ENCODE results near the gene TSC1.

The TSC1 gene

GRCh38 chr9:132985071-132985350 is 40.6 kb upstream of the TSC1 start:
- Mint-ChIP-seq H3K27me3 (peaks cover 87% of the 10 kb centered on the region), H3K36me3 (ENCODE audit: insufficient read depth) (no peaks in the 10 kb centered on the region), H3K9me3 (no peaks in the 10 kb centered on the region), H3K4me1 (no peaks in the 10 kb centered on the region), H3K27ac (ENCODE audit: low read depth) (no peak overlapping the region), H3K4me3 (no peak overlapping the region)
- no peak for DNase-seq (ENCODE audit: low spot score in 2 of 2)
- ATAC-seq (replicated peaks; ENCODE audit: extremely low read depth, poor library complexity, severe bottlenecking) = no peak

- no peak for DNase-seq (ENCODE audit: low spot score in 2 of 2)
- H3K4me1 Mint-ChIP-seq = no peaks in the 10 kb centered on the region
- H3K27ac Mint-ChIP-seq (ENCODE audit: low read depth) = no peak overlapping the region
- no peaks in the 10 kb centered on the region for H3K9me3 Mint-ChIP-seq
- no peak overlapping the region for H3K4me3 Mint-ChIP-seq
- no peak for ATAC-seq (replicated peaks; ENCODE audit: extremely low read depth, poor library complexity, severe bottlenecking)
- H3K36me3 Mint-ChIP-seq (ENCODE audit: insufficient read depth) = no peaks in the 10 kb centered on the region
- peaks cover 93% of the 10 kb centered on the region for H3K27me3 Mint-ChIP-seq
These were observed 40.0 kb upstream of the TSC1 start for GRCh38 chr9:132984202-132985070.

GRCh38 chr9:132983491-132984201 is 39.2 kb upstream of the TSC1 start:
- no peak for ATAC-seq (replicated peaks; ENCODE audit: extremely low read depth, poor library complexity, severe bottlenecking)
- no peak for DNase-seq (ENCODE audit: low spot score in 2 of 2)
- Mint-ChIP-seq H3K36me3 (ENCODE audit: insufficient read depth) (no peaks in the 10 kb centered on the region), H3K27ac (ENCODE audit: low read depth) (no peak overlapping the region), H3K9me3 (no peaks in the 10 kb centered on the region), H3K4me1 (peaks cover 2% of the 10 kb centered on the region), H3K4me3 (no peak overlapping the region), H3K27me3 (peaks cover 98% of the 10 kb centered on the region)

- no peak for DNase-seq (ENCODE audit: low spot score in 2 of 2)
- Mint-ChIP-seq H3K4me1 (peaks cover 13% of the 10 kb centered on the region), H3K27ac (ENCODE audit: low read depth) (no peak overlapping the region), H3K9me3 (no peaks in the 10 kb centered on the region), H3K27me3 (peaks cover 97% of the 10 kb centered on the region), H3K36me3 (ENCODE audit: insufficient read depth) (no peaks in the 10 kb centered on the region), H3K4me3 (no peak overlapping the region)
- no peak for ATAC-seq (replicated peaks; ENCODE audit: extremely low read depth, poor library complexity, severe bottlenecking)
These were observed 38.0 kb upstream of the TSC1 start for GRCh38 chr9:132982458-132982857.

GRCh38 chr9:132980157-132980556 is 35.7 kb upstream of the TSC1 start:
- DNase-seq (ENCODE audit: low spot score in 2 of 2) = no peak
- ATAC-seq (replicated peaks; ENCODE audit: extremely low read depth, poor library complexity, severe bottlenecking) = no peak
- Mint-ChIP-seq H3K4me3 (no peak overlapping the region), H3K27ac (ENCODE audit: low read depth) (no peak overlapping the region), H3K9me3 (no peaks in the 10 kb centered on the region), H3K36me3 (ENCODE audit: insufficient read depth) (no peaks in the 10 kb centered on the region), H3K4me1 (peaks cover 13% of the 10 kb centered on the region), H3K27me3 (peaks cover 85% of the 10 kb centered on the region)

- peaks cover 86% of the 10 kb centered on the region for H3K27me3 Mint-ChIP-seq
These were observed 34.2 kb upstream of the TSC1 start, which contains the start of gene GFI1B for GRCh38 chr9:132978451-132979131. GFI1B (plus strand) TSS chr9:132978694; CDS start chr9:132986679, 7,985 bp downstream.

GRCh38 chr9:132978112-132978450 is 33.7 kb upstream of the TSC1 start:
- no peaks in the 10 kb centered on the region for H3K36me3 Mint-ChIP-seq (ENCODE audit: insufficient read depth)
- peaks cover 85% of the 10 kb centered on the region for H3K27me3 Mint-ChIP-seq
- peaks cover 13% of the 10 kb centered on the region for H3K4me1 Mint-ChIP-seq
- no peaks in the 10 kb centered on the region for H3K9me3 Mint-ChIP-seq
- DNase-seq (ENCODE audit: low spot score in 2 of 2) (no peak), ATAC-seq (replicated peaks; ENCODE audit: extremely low read depth, poor library complexity, severe bottlenecking) (no peak)
- no peak overlapping the region for H3K27ac Mint-ChIP-seq (ENCODE audit: low read depth)
- H3K4me3 Mint-ChIP-seq = no peak overlapping the region

More at GRCh38 chr9:132978451-132979131, 34.2 kb upstream of the TSC1 start, which contains the start of gene GFI1B:
- ATAC-seq (replicated peaks; ENCODE audit: extremely low read depth, poor library complexity, severe bottlenecking) (no peak), DNase-seq (ENCODE audit: low spot score in 2 of 2) (no peak)
- Mint-ChIP-seq H3K36me3 (ENCODE audit: insufficient read depth) (no peaks in the 10 kb centered on the region), H3K9me3 (no peaks in the 10 kb centered on the region), H3K27ac (ENCODE audit: low read depth) (no peak within 1 kb of the TSS), H3K4me3 (peak within 1 kb of the TSS; percentile 62), H3K4me1 (peaks cover 13% of the 10 kb centered on the region)

GRCh38 chr9:132976571-132976970 is 32.2 kb upstream of the TSC1 start:
- no peak overlapping the region for H3K27ac Mint-ChIP-seq (ENCODE audit: low read depth)

GRCh38 chr9:132975961-132976360 is 31.5 kb upstream of the TSC1 start:
- no peaks in the 10 kb centered on the region for H3K9me3 Mint-ChIP-seq
- H3K27ac Mint-ChIP-seq (ENCODE audit: low read depth) = no peak overlapping the region
- no peaks in the 10 kb centered on the region for H3K36me3 Mint-ChIP-seq (ENCODE audit: insufficient read depth)
- H3K27me3 Mint-ChIP-seq = peaks cover 77% of the 10 kb centered on the region
- H3K4me3 Mint-ChIP-seq = no peak overlapping the region
- peaks cover 13% of the 10 kb centered on the region for H3K4me1 Mint-ChIP-seq
- no peak for DNase-seq (ENCODE audit: low spot score in 2 of 2)
- ATAC-seq (replicated peaks; ENCODE audit: extremely low read depth, poor library complexity, severe bottlenecking) = no peak

More at GRCh38 chr9:132976571-132976970, 32.2 kb upstream of the TSC1 start:
- H3K27me3 Mint-ChIP-seq = peaks cover 77% of the 10 kb centered on the region
- no peaks in the 10 kb centered on the region for H3K36me3 Mint-ChIP-seq (ENCODE audit: insufficient read depth)
- DNase-seq (ENCODE audit: low spot score in 2 of 2) (no peak), ATAC-seq (replicated peaks; ENCODE audit: extremely low read depth, poor library complexity, severe bottlenecking) (no peak)
- no peak overlapping the region for H3K4me3 Mint-ChIP-seq
- peaks cover 13% of the 10 kb centered on the region for H3K4me1 Mint-ChIP-seq
- H3K9me3 Mint-ChIP-seq = no peaks in the 10 kb centered on the region

GRCh38 chr9:132973713-132974112 is 29.3 kb upstream of the TSC1 start:
- peaks cover 65% of the 10 kb centered on the region for H3K27me3 Mint-ChIP-seq
- H3K9me3 Mint-ChIP-seq = no peaks in the 10 kb centered on the region
- ATAC-seq (replicated peaks; ENCODE audit: extremely low read depth, poor library complexity, severe bottlenecking) (no peak), DNase-seq (ENCODE audit: low spot score in 2 of 2) (no peak)
- no peak overlapping the region for H3K27ac Mint-ChIP-seq (ENCODE audit: low read depth)
- H3K36me3 Mint-ChIP-seq (ENCODE audit: insufficient read depth) = no peaks in the 10 kb centered on the region
- H3K4me1 Mint-ChIP-seq = peaks cover 11% of the 10 kb centered on the region
- no peak overlapping the region for H3K4me3 Mint-ChIP-seq

GRCh38 chr9:132973166-132973565 is 28.8 kb upstream of the TSC1 start:
- peaks cover 59% of the 10 kb centered on the region for H3K27me3 Mint-ChIP-seq
- H3K4me3 Mint-ChIP-seq = no peak overlapping the region
- DNase-seq (ENCODE audit: low spot score in 2 of 2) (no peak), ATAC-seq (replicated peaks; ENCODE audit: extremely low read depth, poor library complexity, severe bottlenecking) (no peak)
- H3K4me1 Mint-ChIP-seq = peaks cover 6% of the 10 kb centered on the region
- no peaks in the 10 kb centered on the region for H3K9me3 Mint-ChIP-seq
- no peak overlapping the region for H3K27ac Mint-ChIP-seq (ENCODE audit: low read depth)
- H3K36me3 Mint-ChIP-seq (ENCODE audit: insufficient read depth) = no peaks in the 10 kb centered on the region

GRCh38 chr9:132970324-132971062 is 26.1 kb upstream of the TSC1 start:
- Mint-ChIP-seq H3K27me3 (peaks cover 46% of the 10 kb centered on the region), H3K9me3 (no peaks in the 10 kb centered on the region), H3K27ac (ENCODE audit: low read depth) (no peak overlapping the region), H3K4me1 (no peaks in the 10 kb centered on the region), H3K4me3 (no peak overlapping the region), H3K36me3 (ENCODE audit: insufficient read depth) (no peaks in the 10 kb centered on the region)
- DNase-seq (ENCODE audit: low spot score in 2 of 2) (no peak), ATAC-seq (replicated peaks; ENCODE audit: extremely low read depth, poor library complexity, severe bottlenecking) (no peak)

Data from central memory CD8-positive, alpha-beta T cell (primary cell).